GM19240 (cell line): ENCODE data around the gene NME8.
A peak's percentile ranks its signal among the peaks of the same experiment; 100 is the strongest.
"Not testable (repeated sequence)": the region's sequence is repeated elsewhere in the genome, so short reads cannot be mapped to it uniquely, and the experiment has no call there.

Experiments
- DNase-seq: peaks from one replicate; pipeline ENCODE4 v3.0.0; 2011; ENCODE audit warnings: low spot score; ENCODE audit not compliant: insufficient read length

NME8 gene, protein sequence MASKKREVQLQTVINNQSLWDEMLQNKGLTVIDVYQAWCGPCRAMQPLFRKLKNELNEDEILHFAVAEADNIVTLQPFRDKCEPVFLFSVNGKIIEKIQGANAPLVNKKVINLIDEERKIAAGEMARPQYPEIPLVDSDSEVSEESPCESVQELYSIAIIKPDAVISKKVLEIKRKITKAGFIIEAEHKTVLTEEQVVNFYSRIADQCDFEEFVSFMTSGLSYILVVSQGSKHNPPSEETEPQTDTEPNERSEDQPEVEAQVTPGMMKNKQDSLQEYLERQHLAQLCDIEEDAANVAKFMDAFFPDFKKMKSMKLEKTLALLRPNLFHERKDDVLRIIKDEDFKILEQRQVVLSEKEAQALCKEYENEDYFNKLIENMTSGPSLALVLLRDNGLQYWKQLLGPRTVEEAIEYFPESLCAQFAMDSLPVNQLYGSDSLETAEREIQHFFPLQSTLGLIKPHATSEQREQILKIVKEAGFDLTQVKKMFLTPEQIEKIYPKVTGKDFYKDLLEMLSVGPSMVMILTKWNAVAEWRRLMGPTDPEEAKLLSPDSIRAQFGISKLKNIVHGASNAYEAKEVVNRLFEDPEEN

DNA sequence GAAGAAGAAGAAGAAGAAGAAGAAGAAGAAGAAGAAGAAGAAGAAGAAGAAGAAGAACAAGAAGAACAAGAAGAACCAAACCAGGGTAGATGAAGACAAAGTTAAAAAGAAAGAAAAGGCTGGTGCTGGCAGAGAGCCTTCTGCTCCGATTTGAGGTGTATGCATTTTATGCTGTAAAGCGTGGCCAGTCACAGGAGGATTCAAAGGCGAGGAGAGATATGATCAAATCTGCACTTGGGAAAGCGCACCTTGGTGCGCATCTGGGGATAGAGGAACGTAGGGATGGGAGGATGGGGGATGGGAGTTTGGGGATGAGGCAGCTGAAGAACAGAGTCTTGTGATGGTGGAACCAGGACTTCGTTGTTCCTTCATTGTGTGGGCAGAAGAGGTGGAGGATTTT is at the start of gene NME8:
TSS of gene NME8 (plus strand) at position 301 of the 400 bp plus-strand sequence. CDS start 1,670 bp downstream, outside the sequence.
- DNase-seq = no peak

DNA sequence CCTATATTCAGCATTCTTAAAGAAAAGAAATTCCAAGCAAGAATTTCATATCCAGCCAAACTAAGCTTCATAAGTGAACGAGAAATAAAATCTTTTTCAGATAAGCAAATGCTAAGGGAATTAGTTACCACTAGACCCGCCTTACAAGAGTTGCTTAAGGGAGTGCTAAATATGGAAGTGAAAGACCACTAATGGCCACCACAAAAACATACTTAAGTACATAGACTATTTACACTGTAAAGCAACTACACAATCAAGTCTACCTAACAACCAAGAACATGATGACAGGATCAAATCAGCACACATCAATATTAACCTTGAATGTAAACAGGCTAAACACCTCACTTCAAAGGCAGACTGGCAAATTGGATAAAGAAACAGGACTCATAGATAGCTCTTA is 42.2 kb upstream of the NME8 start:
- DNase-seq = no peak

DNA sequence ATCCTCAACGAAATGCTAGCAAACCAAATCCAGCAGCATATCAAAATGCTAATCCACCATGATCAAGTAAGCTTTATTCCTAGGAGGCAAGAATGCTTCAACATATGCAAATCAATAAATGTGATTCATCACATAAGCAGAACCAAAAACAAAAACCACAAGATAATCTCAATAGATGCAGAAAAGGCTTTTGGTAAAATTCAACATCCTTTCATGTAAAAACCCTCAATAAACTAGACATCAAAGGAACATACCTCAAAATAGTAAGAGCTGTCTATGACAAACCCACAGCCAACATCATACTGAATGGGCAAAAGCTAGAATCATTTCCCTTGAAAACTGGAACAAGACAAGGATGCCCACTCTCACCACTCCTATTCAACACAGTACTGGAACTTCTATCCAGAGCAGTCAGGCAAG is 36.2 kb upstream of the NME8 start:
- not testable (repeated sequence) for DNase-seq

DNA sequence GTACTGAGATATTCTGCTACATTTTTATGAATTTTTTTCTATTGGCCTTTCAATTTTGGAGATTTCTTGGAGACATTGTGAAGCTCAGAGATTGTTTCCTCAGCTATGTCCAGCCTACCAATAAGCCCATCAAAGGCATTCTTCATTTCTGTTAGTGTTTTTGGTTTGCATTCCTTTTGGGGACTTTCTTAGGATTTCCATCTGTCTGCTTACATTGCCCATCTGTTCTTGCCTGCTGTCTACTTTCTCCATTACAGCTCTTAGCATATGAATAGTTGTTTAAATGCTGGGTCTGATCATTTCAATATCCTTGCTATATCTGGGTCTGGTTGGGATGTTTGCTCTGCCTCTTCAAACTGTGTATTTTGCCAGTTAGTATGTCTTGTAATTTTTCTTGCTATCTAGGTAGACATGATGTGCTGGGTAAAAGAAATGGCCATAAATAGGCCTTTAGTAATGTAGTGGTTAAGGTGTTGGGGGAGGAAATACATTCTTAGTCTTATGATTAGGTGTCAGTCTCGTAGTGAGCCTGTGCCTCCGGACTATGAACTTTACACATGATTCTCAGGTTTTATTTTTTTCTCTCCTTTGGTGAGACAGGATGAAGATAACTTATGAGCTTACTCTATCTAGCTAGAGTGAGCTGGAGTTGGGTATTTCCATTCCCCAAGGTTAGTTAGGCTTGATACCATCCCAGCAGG is 32.6 kb upstream of the NME8 start:
- peak; percentile 4 for DNase-seq

DNA sequence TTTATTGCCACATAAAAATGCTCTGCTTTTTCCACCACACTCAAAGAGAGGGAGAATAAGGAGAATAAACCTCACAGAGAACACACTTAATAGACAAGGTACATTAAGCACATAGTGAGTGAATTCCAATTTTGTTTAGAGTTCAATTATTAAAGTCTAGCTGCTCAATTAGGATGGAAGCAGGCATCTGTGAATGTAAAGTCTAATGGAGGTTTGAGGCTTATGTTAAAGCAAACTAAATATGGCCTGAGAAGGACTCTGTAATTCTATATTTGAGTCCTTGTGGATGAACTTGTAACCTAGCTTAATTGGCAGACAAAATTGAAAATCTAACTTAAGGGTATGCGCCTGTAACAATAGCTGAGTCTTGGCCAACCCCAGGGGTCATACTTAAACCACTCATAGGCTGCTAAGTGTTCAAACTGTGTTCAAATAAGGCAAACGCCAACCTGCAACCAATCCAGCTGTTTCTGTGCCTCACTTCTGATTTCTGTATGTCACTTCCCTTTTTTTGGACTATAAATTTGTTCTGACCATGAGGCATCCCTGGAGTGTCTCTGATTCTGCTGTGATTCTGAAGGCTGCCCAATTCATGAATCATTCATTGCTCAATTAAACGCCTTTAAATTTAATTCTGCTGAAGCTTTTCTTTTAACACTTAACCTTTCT is 31.3 kb upstream of the NME8 start:
- DNase-seq = no peak

DNA sequence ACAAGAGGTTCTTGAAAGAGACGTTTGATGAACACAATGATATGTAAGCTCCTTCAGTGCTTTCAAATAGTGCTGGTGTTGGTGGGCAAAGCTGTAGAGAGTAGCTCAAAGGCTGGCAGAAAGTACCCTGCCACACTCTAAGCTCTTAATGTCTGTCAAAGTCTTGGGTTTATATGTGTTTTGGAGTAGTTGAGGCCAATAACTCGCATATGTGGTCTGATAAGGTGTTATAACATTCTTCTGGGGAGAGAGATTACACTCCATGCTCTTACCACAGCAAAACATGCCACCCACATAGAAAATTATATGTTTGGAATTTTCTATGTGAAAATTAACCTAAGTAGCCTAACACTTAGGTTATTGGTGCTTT is 30.8 kb upstream of the NME8 start:
- no peak for DNase-seq

DNA sequence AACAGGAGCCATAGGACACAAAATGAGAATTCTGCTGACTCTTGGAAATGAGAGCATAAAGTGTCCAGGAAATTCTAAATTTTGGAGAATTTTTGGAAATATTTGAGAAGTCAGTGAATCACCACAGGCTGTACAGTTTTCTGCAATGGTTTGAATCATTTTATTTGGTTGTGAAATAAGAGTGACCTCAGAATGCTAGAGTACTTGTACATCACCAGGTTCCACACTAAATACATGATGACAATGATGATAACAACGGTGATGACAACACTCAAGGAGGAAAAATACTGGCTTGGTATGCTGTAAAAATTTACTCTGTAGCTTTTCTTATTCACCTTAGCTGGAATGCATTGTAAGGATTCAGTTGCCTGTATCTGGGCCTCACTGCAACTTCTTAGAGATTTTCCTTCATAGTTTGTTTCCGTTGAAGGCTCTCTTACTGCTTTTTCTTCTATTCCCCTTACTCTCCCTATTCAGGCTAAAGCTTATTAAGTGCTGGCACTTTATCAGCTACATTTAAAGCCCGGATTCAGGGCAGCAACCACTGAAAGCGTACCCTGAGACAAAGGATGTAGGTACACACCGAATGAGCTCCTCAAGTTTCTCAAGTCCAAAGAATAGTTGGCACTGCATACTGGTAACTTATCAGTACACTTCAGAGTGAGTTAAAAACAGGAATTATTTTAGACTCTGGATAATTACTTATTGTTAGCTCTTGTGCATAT is 30.2 kb upstream of the NME8 start:
- no peak for DNase-seq

DNA sequence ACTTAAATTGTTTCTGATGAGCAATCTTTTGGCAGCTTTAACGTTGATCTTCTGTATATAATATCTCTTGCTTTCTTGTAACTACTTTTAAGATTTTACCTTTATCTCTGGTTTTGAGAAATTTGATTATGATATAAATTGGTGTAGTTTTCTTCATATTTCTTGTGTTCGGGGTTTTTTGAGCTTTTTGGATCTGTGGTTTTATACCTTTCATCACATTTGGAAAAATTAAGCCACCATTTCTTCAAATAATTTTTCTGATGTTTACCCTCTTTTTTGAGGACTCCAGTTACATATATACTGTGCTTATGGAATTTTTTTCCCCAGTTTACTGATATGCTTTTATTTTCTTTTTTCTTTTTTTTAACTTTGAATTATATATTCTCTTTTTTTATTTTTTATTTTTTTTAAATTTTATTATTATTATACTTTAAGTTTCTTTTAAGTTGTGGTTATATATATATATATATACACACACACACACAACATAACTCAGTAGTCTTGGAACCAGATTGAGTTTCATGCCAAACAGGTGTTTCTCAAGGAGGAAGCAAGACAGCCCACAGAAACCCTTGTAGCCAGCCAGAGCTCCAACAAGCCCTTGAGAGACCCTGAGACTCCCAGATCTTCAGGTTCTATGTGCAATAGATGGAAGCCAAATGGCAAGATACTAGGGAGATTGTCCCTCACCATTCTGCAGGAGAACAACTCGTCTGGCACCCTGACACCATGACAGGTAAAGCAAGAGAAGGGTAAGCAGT is 27.5 kb upstream of the NME8 start:
- no peak for DNase-seq

DNA sequence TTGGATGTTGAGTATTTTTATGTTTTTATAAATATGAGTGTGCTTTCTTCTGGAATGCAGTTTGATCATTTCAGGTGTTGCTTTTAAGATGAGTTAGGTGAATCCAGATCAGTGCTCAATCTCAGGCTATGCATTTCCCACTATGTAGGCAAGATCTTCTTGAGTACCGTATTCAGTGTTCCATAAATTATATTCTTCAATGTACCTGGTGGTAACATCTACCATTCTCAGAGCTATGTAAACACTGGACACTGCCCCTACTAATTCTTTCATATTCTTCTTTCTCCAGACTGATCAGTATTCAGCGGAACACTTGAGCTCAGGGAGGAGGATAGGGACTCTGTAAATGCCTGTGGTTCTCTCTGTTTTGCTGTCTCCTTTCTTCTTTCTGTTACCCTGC is 25.5 kb upstream of the NME8 start:
- no peak for DNase-seq

DNA sequence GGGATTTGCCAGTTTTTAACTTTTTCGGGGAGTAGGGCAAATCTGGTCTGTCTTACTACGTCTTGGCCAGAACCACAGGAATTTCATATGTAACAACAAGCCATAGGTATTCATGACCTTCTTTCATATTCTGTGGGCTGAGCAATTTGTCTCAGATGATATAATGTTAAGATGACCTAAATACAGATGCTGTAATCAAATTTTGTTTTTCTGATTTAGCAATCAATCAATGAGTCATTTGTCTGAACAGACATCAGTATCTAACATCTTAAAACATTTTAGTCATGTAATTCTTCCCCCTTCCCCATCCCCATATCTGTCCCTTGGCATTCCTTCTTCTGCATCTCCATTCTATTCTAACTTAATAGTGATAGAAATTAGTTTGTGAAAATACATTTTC is 24.8 kb upstream of the NME8 start:
- DNase-seq = no peak

DNA sequence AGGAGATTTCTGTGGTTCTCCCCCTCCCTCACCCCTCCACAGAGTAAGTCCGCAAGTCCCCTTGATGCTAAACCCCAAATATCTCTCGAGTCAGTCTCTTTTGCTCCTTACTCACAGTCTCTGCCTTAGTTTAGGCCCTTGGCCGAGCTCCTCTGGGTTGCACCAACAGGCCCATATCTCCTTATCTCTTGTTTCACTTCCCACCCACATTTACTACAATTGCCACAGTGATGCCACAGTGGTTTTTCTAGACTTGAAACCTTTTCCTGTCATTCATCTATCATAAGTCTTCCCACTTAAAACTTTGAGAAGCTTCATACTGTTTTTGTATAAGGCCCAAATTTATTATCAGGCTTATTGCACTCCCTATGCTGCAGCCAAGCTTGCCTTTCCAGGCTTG is 23.4 kb upstream of the NME8 start:
- DNase-seq = no peak

DNA sequence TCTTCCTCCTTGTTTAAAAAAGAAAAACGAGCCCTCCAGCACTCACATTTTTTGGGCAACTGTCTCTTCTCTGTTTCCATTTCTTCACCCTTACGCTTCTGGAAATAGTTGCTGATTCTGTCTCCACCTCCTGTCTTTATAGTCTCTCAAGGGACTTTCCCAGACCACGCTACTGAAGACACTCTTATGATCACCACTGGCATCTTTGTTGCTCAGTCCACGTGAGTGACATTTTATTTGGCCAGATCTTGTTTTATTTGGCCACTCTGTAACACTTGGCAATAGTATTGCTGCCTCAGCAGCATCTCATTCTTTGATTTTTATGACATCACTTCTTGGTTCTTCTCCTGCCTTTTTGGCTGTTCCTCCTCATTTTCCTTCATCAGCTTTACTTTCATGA is 21.6 kb upstream of the NME8 start:
- no peak for DNase-seq

DNA sequence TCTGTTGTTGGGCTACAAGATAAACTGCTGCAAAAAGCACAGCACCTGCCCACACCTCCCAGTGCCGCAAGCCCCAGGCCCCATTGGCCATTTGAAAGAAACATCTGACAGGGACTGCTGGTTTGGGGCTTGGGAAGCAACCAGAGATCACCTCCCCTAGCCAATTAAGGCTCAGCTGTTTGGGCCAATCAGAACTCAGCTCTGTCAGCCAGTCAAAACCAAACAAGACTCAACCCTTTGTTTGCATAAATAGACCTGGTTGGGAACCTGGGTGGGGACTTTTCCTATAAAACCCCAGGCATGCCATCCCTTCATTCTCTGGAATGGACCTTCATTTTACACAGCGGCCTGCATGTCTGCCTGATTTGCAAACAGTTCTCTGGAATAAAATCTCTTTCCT is 17.2 kb upstream of the NME8 start:
- DNase-seq = no peak

DNA sequence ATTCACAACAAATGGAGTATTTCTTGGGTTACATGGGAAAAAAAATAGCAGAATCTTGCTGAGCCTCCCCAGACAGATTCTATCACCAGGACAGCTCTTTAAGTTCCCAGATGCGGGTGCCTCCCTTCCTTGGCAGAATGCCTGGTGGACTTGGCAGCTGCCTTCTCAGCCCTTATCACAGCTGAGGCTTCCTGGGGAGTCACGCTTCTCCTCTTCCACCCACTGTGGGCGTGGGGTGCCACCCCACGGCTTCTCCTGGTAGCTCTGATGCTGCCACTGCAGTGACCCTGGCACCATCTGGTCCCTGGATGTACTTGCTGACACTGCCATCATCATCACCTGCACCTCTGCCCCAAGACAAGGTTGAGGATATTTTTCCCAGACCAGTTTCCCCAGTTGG is 16.2 kb upstream of the NME8 start:
- DNase-seq = no peak

DNA sequence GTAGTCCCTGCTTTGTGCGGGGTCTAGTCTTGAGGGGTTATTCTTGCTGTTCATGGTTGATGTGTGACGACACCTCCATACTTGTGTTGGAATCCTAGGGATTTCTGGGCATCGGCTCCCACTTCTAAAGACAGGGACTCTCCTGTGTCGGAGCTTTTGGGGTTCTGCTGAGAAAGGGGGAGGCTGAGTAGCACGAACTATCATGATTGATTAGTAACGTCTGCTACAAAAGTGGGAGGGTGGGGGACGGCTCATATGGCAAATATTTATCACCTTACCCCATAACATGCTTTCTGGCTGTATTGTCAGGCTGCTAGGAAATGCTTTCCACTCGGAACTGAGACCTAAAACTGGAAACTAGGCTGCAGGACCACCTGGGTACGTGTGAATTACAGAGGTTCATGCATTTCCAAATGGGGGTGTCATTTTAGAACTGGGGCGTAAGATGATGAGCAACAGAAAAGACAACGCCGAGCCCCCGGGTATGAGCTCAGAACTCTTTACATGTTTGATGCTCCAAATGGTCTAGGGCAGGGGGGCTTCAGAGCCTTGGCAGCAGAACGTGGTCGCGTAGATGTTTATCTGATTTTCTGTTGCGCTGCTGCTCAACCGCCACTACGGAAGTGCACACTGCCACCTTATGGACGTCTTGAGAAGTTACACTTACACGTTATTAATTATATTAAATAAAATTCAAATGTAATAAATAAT is 15.1 kb upstream of the NME8 start:
- DNase-seq = no peak

DNA sequence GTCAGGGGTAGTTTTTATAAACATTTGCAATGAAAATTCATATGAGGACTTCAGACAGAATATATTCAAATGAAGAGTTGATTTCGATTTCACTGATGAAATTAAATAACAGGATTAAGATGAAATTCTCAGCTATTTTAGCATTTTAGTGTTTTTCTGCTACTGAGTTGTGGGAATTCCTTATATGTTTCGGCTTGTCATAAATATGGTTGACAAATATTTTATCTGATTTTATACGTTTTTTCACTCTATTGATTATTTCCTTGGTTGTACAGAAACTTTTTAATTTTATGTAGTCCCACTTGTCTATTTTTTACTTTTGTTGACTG is 14.6 kb upstream of the NME8 start:
- DNase-seq = no peak

DNA sequence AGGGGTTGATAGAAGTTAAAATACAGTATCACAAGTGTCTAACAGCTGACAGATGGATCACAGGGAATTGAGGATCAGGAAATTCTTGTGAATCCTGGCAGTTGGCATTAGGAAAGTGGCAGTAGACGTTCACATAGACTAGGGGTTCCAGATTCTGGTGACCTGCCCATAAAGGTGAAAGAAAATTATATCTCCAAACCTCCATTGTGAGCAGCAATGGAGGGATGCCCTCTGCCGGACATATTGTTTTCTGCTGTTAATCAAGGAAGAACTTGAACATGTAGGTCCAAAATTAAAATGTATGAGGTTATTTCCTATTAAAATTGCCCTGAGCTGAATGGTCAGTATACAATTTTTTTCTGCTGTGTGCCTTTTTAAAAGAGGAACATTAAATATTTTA is 5.1 kb downstream of the NME8 start:
- no peak for DNase-seq

DNA sequence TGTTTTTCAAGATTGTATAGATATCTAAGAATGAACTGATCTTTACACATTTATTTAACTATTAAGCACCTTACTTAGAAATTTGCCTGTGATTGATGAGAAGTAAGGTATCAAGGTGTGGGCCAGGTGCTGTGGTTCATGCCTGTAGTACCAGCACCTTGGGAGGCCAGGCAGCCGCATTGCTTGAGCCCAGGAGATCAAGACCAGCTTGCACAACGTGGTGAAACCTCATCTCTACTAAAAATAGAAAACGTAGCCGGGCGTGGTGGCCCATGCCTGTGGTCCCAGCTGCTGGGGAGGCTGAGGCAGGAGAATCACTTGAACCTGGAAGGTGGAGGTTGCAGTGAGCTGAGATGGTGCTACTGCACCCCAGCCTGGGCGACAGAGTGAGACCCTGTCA is 33.7 kb downstream of the NME8 start:
- no peak for DNase-seq

DNA sequence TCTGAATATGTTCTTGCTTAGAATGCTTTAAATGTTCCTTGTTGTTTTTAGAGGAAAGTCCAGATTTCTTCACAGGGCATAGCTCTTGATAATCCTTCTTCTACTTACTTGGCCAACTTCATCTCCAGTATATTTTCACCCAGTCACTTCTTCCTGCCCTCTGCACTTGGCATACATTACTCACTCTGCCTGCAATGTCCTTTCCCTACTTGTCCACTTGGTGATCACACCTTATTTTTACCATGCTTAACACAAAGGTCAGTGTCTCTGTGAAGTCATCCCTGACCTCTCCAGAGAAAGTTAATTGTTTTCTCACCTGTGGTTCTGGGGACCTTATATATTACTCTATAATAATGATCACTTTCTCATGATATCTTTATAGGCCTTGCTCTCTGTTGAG is 45.0 kb downstream of the NME8 start:
- DNase-seq = no peak

DNA sequence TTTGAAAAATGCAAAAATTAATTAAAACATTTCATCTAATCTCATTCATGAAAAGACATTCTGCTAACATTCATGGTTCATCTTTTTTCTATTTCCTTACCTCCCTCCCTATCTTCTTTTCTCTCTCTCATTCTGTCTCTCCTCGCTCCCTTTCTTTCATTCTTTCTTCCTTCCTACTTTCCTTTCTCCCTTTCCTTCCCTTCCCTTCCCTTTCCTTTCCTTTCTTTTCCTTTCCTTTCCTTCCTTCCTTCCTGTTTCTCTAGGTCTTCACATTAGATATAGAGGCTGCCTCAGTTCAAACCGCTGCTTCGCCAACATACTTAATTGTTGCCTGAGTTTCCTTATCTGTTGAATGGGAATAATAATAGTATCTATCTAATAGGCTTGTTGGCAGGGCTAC is 46.3 kb downstream of the NME8 start:
- DNase-seq = no peak
